ENCODE measurements around the gene MPRIP.
"Not testable (repeated sequence)": the region's sequence is repeated elsewhere in the genome, so short reads cannot be mapped to it uniquely, and the experiment has no call there.

Gene MPRIP, protein sequence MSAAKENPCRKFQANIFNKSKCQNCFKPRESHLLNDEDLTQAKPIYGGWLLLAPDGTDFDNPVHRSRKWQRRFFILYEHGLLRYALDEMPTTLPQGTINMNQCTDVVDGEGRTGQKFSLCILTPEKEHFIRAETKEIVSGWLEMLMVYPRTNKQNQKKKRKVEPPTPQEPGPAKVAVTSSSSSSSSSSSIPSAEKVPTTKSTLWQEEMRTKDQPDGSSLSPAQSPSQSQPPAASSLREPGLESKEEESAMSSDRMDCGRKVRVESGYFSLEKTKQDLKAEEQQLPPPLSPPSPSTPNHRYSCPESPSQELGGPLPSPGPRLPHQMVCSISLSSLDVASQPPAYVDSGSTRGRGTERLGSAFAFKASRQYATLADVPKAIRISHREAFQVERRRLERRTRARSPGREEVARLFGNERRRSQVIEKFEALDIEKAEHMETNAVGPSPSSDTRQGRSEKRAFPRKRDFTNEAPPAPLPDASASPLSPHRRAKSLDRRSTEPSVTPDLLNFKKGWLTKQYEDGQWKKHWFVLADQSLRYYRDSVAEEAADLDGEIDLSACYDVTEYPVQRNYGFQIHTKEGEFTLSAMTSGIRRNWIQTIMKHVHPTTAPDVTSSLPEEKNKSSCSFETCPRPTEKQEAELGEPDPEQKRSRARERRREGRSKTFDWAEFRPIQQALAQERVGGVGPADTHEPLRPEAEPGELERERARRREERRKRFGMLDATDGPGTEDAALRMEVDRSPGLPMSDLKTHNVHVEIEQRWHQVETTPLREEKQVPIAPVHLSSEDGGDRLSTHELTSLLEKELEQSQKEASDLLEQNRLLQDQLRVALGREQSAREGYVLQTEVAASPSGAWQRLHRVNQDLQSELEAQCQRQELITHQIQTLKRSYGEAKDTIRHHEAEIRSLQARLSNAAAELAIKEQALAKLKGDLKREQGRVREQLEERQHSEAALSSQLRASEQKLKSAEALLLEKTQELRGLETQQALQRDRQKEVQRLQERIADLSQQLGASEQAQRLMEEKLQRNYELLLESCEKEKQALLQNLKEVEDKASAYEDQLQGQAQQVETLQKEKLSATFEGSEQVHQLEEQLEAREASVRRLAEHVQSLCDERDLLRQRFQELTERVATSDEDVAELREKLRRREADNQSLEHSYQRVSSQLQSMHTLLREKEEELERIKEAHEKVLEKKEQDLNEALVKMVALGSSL (N-terminal part only)

DNA sequence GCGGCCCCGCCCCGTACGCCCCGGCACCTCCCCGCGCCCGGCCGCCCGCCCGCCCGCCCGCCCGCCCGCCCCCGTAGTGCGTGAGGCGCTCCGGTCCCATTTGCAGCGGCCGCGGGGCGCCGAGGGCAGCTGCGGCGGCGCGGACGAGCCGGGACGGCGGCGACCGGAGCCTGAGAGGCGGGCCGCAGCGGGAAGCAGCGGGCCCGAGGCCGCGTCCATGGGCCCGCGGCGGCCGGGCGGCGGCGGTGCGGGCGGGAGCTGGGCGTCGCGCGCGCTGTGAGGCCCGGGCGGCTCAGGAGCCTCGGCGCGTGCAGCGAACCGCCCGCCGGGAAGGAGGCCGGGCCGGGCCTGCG is at the start of gene MPRIP:
MPRIP (plus strand) TSS at position 74 of the 353 bp plus-strand sequence. CDS start 392 bp downstream, outside the sequence.
- DNase-seq = no peak

DNA sequence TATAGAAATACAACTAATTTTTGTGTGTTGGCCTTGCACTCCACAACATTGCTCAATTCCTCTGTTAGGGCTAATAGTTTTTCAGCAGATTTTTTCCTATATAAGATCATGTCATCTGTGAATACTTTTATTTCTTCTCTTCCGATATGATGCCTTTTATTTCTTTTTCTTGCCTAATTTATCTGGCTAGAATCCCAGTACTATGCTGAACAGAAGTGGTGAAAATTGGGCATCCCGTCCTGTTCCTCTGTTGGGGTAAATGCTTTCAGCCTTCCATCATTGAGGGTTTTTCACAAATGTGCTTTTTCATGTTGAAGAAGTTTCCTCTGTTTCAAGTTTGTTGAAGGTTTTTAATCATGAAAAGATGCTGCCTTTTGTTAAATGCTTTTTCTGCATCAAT is 47.6 kb upstream of the MPRIP start:
- DNase-seq = no peak

DNA sequence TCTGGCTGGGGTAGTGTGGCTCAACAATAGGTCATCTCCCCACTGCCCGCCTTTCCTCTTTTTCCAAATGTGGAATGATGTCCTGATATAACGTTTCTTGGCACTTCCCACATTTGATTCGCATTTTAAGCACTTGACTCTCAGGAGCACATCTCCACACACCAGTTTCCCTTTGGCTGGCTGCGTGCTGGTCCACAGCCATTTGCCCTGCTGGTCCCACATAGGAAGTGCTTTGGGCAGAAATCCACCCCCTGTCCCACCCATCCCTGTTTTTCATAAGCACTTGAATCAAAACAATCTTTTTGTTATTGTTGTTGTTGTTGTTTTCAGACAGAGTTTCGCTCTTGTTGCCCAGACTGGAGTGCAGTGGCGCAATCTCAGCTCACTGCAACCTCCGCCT is 46.3 kb upstream of the MPRIP start:
- no peak for DNase-seq

DNA sequence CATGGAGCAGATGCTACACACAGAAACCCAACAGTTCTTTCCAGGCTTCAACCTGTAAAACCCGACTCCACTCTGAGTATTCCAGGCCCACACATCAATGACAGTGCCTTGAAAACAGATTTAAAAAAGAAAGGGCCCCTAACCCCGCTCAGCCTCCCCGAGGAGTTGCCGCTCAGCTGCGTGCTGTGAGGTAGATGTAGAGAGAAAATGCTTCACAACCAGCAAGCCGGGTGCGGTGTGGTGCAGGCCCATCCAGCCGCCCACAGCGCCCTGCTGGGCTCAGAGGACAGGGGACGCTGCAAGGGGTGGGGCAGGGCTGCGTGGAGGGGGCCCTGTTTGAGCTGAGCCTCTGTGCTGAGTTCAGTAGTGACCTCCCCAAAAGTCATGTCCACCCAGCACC is 45.5 kb upstream of the MPRIP start:
- DNase-seq = not testable (repeated sequence)

DNA sequence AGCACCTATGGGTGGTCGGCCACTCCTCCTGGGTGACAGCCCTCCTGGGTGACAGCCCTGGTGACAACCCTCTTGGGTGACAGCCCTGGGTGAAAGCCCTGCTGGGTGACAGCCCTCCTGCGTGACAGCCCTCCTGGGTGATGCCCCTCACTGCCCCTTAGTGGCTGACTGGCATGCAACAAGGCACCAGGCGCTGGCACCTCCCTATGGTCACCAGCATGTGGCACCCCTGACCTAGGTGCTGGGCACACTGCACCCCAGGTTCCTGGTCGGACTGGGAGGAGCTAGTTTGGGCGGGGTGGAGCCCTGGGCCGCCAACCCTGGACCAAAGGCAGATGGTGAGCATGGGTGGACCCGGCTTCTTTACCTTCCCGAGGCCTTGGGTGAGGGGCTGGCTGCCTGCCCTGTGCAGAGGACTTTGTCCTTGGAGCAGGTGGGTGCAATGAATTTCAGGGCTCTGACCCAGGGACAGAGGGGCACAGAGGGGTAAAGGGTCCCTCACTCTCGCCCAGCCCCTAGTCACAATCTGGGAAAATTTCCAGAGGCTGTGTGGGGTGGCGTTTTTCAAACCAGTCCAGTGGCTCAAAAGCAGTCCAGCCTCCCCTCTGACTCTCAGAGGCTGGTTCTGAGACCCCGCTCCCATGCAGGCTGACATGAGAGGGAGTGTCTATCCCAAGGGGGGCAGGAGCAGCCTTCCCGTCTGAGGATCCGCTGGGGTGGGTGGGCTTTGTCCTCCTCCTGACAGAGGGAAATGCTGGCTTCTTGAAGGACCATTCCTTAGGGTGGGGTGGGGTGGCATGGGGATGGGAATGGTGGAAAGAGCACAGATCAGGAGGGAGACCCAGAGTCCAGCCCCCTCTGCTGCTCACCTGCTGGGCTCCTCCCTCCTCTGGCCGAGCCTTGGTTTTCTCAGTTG is 44.5 kb upstream of the MPRIP start:
- peak; percentile 85 for DNase-seq

DNA sequence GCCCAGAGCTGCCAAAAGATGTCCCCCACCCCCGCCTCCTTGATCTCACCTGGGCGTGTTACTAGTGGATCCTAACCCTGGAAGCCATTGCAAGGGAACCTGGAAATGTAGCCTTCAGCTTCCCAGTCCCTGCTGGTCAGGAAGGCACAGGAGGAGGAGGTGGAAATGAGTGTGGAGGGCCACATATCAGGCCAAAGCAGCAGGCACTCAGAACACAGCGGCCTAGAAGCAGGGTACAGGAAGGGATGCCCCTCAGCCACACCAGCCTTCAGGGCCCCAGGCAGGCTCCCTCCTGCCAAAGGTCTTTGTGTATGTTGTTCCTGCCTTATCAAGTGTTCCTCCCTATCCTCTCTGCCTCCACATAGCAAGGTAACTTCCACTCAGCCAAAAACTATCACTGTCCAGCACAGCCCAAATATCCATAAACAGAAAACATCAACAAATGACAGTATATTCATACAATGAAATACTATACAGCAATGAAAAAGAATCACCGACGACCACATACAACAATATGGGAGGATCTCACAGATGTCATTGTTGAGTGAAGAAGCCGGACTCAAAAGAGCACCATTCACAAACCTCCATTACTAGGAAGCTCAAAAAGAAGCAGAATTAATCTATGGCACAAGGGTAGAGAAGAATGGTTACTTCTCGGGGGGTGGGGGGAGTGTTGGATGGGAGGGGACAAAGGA is 42.2 kb upstream of the MPRIP start:
- DNase-seq = no peak

DNA sequence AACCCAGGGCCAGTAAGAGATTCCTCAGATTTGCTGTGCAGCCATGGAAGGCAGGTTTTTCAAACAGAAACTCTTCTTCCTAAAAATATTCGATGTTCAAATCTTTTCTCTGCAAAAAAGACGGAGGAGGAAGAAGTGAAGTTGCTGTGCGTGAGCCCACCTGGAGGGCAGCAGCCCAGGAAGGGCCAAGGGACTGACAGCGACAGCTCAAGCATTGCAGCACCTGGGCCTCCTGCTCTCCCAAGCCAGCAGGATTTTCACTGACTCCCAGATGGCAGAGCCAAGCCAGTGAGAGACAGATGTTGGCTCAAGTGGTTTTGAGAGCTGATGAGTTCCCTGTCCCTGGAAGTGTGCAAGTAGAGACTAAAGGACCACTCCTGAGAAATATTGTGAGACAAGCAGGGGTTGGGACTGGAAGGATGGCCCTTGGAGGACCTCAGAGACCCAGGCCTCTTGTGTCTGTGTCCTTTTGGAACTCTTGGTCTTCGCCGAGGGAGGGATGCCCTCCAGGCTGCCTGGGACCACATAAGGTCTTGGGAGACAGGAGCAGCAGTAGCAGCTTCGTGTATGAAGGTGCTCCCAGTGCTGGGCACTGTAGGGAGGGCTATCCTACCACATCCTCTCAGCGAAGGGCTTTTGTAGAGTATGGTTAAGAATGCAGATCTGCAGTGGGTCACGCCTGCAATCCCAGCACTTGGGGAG is 41.0 kb upstream of the MPRIP start:
- DNase-seq = no peak

DNA sequence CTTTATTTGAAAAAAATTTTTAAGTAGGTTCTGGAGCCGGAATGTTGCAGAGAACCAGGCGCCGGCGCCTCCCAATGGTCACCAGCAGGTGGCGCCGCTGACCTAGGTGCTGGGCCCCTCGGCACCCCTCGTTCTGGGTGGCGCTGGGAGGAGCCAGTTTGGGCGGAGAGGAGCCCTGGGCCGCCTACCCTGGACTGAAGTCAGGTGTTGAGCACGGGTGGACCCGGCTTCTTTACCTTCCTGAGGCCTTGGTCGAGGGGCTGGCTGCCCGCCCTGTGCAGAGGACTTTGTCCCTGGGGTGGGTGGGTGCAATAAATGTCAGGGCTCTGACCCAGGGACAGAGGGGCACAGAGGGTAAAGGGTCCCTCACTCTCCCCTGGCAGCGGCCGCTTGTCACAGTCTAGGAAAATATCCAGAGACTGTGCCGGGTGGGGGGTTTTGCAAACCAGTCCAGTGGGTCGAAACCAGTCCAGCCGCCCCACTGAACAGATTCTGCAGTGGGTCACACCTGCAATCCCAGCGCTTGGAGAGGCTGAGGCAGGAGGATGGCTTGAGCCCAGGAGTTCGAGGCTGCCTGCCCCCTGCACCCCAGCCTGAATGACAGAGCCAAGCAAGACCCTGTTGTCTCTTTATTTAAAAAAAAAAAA is 40.3 kb upstream of the MPRIP start:
- DNase-seq = peak; percentile 79

DNA sequence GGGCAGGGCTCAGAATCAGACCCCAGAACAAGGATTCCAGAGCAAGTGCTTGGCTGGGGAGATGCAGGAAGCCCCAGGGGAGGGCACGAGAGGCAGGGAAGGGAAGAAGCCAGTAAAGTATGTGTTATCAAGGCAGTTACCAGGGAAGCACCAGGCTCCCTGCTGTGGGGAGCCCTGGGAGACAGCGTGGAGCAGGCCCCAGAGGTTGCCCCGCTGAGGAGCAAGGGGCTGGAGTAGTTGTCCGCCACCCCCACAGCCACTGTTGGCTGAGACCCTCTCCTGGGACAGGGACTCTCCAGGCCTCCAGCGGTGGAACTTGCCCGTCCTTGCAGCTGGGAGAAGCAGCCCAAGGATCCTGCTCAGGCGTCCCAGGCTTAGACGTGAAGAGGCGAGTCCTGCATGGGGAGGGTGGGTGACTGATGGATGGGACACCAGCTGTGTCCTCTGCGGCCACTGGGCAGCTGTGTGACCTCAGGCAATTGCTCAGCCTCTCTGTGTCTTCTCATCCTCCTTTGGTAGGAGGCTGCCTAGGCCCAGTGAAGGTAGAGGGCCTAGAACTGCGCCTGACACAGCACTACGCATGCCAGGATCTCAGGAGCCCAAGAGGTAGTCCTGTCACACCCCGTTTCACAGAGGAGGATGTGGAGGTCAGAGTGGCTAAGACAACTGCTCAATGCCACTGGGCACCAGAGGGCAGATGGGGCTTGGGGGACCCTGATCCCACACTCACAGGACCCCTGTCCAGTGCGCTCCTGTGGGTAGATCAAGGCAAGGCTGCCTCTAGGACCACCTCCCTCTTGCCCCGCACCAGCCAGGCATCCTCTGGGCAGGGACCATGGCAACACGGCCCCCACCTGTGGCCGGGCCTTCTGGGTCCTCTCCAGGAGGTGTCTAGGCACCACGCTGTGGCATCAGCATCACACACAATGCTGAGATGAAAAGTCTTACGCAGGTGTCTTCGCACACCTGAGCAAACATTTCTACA is 39.2 kb upstream of the MPRIP start:
- DNase-seq = not testable (repeated sequence)

DNA sequence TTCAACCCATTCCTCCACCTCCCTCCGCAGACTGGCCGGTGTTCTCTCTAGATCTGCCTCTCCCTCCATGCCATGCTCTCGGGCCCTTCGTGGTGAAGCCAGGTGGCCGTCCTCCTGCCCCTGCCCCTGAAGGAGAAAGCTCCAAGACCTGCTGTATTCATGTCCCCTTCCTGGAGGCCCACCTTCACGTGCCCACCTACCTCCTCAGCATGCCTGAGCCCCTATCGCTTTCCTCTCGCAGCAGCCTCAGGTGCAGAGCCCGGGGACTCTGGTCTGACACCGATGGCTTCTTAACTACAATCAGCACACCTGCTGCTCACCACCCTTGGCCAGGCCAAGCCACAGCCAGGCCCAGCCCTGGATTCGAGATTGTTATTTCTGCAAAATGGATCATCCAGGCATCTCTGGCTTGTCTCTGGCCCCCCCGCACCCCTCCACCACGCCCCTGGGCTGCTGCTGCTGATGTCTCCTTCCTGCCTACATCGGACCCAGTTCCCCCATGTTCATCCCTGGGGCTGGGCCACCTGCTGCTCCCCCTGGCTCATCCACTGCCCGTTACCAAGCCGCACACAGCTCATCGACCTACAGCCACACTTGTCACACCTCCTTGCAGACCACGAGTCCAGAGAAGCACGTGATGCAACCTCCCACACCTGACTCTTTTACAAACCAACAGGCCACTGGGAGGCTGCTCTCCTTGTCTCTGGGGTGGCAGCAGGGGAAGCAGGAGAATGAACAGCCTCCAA is 37.8 kb upstream of the MPRIP start:
- no peak for DNase-seq

DNA sequence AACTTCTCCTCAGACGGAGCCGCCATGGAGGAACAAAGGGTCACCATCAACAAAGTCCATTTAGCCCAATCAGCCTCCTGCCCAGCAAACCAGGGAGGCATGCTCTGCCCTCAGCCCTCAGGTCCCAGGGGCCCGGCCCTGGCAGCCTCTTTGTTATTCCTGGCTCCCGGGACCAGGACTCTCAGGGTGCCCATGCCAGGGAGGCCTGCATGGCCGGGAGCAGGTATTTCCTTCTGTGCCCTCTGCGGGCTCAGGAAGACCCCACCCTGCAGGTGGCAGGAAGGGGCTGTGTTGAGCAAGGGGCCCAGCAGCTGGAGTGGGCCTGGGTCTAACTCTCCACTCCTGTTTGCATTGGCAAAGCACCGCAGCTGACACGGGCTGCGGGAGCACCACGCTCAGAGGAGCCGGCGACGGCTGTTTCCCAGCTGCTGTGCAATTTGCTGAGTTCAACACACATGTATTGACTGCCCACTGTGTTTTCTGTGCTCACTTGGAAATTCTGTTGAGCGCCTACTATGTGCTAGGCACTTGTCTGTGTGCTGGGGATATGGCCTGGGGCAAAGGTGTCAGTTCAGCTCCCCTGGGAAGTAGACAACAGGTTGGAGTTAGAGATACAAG is 37.2 kb upstream of the MPRIP start:
- not testable (repeated sequence) for DNase-seq

DNA sequence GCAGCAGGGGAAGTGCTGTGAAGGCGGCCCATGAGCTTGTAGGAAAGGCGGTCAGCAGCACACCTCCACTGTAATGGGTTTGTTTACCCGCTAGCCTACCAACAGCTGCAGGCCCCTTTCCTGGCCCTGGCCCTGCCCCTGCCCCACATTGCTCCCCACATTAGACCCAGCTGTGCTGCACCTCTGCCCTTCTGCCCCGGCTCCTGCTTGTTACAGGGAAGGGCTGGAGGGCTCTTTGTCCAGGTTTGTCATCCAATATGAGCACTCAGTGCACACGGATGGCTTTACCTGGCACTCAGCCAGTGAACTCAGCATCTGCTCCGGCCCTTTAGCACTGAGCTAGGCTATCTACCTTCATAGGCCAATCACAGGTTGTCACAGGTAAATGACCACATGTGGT is 34.4 kb upstream of the MPRIP start:
- not testable (repeated sequence) for DNase-seq

DNA sequence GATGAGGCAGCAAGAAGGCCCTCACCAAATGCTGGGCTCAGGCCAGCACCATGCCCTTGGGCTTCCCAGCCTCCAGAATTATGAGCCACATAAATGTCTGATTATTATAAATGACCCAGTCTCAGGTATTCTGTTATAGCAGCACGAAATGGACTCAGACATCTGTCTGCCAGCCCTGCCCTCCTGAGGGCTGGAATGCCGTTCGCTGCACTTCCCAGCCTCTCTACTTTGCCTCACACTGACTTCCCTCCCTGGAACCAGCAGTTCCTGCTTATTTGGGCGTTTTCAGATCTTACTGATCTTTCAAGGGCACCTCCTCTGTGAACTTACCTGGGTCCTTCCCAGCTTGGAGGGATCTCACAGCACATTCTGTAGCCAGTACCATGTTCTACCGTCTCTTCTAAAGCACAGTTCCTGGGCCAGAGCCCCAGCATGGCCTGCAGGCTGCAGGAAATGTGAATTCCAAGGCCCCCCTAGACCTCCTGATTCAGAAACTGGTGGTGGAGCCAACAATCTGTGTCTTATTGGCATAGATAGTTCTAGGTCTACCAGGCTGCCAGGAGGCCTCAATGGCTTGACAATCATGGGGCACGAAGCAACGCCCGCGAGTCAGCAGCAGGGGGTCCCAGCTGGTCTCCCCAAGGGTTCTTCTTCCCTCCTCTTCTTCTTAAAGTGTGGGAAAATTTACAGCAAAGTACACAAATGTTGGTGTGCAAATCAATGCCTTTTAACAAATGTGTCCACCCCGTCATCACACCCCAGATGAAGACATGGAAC is 33.4 kb upstream of the MPRIP start:
- not testable (repeated sequence) for DNase-seq

DNA sequence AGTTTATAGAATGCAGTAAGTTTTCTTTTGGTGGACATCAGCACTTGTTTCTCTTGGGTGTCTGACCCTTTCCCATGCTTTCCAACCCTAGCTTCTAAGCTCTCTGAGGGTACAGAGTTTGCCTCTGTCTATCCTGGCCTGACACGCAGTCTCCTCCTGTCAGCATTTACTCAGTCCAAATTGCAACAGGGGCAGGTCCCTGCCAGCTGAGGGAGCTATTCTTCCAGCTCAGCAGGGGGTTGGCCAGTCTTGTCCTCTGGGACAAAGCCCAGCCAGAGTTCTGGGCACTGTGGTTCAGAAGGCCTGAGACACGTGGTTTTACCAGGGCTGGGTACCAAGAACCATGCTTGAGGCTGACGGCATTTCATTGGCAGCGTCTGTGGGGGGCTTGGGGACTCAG is 32.3 kb upstream of the MPRIP start:
- not testable (repeated sequence) for DNase-seq

DNA sequence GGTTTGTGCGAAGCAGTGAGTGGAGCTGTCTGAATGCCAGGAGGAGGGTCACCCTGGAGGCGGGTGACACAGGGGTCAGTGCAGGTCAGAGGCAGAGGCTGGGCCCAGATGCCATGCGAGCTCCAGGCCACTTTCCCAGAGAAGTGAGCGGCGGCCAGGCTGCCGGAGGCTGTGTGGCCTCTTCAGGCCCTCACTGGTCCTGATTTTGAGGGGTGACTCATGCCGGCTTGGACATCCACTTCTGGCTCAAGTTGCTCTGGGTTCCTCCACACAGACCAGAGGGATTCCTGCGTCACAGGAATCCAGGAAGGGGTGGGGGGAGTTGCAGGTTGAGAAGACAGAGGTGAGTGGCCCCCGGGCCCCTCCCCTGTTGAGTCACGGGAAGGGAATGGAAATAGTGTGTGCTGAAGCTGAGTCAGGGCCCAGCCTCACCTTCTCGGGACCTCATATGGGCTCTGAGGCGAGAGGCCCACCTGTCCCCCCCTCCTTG is 31.7 kb upstream of the MPRIP start:
- DNase-seq = not testable (repeated sequence)

DNA sequence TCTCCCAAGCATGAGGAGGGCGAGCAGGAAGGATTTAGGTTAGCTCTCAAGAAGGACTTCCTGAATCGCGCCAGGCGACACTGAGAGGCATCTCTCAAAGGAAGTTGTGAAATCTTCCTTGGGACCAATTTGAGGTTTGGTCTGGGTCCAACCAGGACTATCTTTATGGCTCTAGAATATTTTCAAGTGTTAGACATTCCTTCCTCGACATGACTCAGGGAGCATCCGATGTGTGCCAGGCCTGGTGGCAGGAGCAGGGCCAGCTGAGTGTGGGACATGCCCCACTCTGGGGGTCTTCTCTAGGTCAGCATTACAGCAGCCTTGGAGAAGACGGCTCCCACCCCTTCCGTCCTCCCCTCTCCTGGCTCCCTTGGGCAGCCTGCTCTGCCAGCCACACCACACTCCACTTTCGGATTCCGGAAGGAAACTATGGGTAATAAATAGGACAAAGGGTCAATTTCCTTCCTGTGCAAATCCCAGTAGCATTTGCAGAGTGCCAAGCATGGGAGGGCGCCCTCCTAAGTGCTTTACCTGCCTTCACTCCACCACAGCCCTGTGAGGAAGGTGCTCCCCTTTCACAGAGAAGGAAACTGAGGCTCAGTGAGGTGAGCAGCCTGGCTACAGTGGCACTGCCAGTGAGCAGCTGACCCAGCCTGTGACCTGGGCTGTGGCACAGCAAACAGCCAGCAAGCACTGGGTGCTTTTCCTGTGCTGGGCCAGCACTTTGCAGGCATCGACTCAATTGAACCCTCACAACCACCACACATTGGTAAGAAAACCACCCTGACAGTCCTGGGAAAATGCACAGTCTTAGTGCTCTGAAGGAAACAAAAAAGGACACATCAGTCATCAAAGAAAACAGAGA is 31.0 kb upstream of the MPRIP start:
- DNase-seq = not testable (repeated sequence)
